H4 (cell line): ENCODE data around the gene FGR. TPM values are rescaled to one million over a fixed set of nuclear protein-coding genes. Genes with fewer than 3 reads are reported as not detected.
"Not testable (repeated sequence)": the region's sequence is repeated elsewhere in the genome, so short reads cannot be mapped to it uniquely, and the experiment has no call there.

ENCODE experiments used
- DNase-seq: peaks from one replicate; pipeline ENCODE4 v3.0.0-alpha.2; 2015; ENCODE audit warnings: low spot score
- total RNA-seq: library from RNA; depleted of rRNA; stranded (reverse); fragments of >200 nt; shearing (Covaris generic); gene quantifications from 2 replicates; pipeline ENCODE4 v1.2.3, GENCODE V29; 2014; rRNA removed

Gene FGR
- not detected in 2 replicates for total RNA-seq

DNA sequence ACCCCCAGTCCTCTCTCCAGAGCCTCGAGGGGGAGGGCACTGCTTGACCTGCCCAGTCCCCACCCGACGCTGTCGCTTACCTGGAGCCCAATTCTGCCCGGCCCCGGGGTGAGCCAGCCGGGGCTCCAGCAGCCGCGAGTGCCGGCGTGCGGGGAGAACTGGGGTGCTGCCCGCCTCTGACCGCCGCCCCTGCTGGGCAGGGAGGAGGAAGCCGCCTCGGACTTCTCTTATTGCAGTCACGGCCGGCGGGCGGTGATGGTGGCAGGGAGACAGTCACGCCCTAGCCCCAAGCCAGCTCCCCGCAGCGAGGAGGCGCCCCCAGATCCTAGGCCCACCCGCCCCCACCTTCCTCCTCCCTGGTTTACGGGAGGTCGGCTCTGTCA, at the start of gene FGR:
FGR (minus strand) TSS at position 201 of the 383 bp plus-strand sequence. CDS start 11,269 bp downstream, outside the sequence.
- DNase-seq: no peak

DNA sequence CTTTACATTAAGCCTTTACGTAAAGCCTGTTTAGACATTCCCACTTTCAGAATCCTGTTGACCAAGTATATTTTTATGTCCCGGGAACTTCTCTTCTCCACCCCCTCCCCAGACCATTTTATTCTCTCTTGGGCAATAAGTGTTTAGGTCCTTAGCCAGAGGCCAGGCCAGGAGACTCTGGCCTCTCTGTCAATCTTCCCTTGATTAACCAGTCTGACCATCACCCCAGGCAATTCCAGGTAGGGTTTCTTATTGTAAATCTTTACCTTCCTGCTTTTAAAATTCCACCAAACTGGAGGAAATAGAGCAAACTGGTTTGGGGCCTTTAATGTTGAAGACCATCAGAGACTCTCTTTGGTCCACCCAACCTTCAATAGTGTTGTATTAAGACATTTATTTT, 49.2 kb upstream of the FGR start:
- no peak for DNase-seq

GRCh38 chr1:27682351-27682944, 47.5 kb upstream of the FGR start:
- no peak for DNase-seq

DNA sequence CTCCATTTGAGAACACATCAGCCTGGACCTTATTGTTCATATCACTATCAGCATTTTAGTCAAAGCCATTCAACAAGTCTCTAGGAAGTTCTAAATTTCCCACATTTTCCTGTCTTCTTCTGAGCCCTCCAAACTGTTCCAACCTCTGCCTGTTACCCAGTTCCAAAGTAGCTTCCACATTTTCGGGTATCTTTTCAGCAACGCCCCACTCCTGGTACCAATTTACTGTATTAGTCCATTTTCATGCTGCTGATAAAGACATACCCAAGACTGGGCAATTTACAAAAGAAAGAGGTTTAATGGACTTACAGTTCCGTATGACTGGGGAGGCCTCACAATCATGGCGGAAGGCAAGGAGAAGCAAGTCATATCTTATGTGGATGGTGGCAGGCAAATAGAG, 46.6 kb upstream of the FGR start:
- DNase-seq: not testable (repeated sequence)

DNA sequence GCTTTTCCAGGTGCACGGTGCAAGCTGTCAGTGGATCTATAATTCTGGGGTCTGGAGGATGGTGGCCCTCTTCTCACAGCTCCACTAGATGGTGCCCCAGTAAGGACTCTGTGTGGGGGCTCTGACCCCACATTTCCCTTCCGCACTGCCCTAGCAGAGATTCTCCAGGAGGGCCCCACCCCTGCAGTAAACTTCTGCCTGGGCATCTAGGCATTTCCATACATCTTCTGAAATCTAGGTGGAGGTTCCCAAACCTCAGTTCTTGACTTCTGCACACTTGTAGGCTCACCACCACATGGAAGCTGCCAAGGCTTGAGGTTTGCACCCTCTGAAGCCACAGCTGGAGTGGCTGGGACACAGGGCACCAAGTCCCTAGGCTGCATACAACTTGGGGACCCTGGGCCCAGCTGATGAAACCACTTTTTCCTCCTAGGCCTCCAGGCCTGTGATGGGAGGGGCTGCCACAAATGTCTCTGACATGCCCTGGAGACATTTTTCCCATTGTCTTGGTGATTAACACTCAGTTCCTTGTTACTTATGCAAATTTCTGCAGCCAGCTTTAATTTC, 45.3 kb upstream of the FGR start:
- DNase-seq: not testable (repeated sequence)

- DNase-seq: no peak
These were observed 43.8 kb upstream of the FGR start for GRCh38 chr1:27678747-27679146.

GRCh38 chr1:27676410-27676809, 41.4 kb upstream of the FGR start:
- DNase-seq: no peak

- no peak for DNase-seq
These were observed 37.7 kb upstream of the FGR start for GRCh38 chr1:27672750-27673112.

- peak; percentile 97 for DNase-seq
These were observed 37.2 kb upstream of the FGR start, which contains the start of gene IFI6 for GRCh38 chr1:27671964-27672749. Gene IFI6, minus strand, starts transcription at chr1:27672192. Its CDS starts 2,878 bp downstream, at chr1:27669314.

GRCh38 chr1:27669876-27670275, 34.9 kb upstream of the FGR start:
- no peak for DNase-seq

DNA sequence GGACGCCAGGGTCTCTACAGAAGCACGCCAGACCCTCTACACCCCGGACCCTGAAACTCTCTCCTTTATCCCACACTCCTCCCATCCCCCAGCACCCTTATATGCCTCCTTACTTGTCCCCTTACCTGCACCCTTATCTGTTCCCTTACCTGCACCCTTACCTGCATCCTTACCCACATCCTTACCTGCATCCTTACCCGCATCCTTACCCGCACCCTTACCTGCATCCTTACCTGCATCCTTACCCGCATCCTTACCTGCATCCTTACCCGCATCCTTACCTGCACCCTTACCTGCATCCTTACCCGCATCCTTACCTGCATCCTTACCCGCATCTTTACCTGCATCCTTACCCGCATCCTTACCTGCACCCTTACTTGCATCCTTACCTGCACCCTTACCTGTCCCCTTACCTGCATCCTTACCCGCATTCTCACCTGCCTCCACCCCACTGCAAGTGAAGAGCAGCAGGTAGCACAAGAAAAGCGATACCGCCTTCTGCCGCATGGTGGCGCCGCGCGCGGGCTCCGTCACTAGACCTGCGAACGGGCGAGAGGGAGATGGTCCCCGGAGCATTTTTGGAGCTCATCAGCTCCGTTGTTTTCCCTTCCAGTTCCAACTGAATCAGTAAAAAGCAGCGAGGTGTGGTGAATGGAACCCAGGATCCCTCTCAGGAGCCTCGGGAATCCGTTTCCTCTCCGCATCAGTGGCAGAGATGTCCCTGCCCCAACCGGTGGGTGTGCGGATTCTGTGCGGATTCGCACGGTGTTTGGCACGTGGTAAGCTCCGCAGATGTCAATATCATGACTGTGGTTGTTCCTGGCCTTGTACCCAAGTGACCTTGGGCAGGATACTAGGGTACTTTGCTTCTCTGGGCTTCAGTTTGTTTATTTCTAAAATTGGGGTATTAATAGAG, 34.1 kb upstream of the FGR start:
- DNase-seq: no peak

- DNase-seq: no peak
These were observed 33.3 kb upstream of the FGR start for GRCh38 chr1:27668121-27668807.

DNA sequence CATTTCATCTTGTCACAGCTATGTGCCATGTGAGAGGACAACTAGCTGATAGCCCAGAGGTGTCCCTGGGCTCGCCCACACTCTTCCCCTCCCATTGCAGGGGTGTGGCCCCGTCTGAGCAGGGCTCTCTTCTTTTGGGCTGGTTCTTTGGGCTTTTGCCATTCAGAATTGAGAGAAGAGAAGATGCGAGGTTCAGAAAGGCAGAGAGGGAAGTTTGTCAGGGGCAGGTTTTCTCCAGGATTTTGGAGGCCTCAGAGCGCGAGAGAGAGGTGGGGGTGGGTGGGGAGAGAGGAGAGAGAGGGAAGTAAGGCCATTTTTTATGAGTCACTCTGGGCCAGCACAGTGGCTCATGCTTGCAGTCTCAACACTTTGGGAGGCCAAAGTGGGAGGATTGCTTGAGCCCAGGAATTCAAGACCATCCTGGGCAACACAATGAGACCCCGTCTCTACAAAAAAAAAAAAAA, 31.8 kb upstream of the FGR start:
- DNase-seq: no peak

GRCh38 chr1:27666294-27666693, 31.3 kb upstream of the FGR start:
- no peak for DNase-seq

GRCh38 chr1:27665016-27665651, 30.1 kb upstream of the FGR start:
- no peak for DNase-seq

- DNase-seq: no peak
These were observed 29.3 kb upstream of the FGR start for GRCh38 chr1:27664291-27664690.

DNA sequence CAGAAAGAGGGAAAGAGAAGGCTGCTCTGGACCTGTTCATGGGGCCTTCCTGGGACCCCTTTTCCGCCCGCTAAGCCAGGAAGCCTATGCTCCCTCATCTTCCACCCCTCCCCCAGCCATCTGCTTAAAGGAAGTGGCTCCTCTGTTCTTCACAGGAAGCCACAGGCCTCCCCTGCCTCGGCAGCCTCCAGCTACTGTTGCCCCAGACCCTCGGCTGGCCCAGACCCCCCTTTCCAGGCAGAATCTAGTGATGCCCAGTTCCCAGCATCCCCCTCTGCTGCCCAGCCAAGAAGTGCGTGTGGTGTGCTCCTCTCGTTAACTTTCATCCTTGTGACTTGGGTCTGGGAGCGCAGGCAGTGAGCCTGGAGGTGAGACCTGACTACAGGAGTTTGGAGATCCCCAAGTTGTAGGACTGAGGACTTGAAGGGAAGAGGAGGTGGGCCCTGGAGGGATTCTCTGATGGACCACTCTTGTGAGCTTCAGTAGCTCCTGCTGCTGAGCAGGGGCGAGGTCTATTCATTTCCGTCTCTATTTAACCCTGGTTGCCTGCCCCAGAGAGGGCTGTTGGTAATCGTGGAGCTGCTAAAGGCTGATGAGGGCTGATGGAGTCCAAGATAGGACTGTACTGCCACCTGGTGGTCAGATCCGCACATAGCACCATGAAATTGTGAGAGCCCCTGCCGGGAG, 27.9 kb upstream of the FGR start:
- DNase-seq: peak; percentile 70

DNA sequence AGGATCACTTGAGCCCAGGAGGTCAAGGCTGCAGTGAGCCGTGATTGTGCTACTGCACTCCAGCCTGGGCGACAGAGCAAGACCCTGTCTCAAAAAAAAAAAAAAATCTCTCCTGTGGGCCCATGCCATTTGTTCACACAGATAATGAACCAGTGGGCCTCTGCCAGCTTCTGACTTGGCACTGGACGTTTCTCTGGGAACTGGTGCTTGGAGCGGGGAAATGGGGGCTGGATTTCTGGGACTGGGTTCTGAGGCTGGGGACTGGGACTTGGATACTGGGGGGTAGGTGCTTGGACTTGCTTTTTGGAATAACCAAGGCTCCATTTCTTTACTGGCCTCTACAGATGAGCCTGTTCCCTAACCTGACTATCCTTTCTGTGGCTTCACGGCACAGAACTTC, 27.3 kb upstream of the FGR start:
- no peak for DNase-seq

DNA sequence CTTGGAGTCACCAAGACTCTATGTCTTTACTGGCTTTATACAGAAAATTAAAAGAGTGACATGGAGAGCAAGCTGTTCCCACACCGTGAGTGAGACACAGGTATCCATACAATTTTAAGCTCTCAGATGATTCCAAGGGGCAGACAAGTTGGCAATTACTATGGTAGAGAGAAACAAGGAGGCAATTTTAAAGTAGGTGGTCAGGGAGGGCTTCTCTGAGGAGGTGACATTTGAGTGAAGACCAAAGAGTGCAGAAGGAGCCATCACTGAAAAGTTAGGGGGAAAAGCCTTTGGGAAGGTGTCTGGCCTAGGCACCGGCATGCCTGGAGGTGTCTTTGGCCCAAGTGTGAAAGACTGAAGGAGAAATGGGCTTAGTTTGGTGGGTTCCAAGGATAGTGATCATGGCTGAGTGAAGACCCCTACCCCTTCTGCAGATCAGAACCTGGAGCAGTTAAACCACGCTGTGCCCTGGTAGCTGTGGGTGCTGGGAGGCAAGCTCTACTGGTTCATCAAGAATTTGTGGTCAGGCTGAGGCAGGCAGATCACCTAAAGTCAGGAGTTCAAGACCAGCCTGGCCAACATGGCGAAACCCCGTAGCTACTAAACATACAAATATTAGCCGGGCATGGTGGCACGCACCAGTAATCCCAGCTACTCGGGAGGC, 26.6 kb upstream of the FGR start:
- no peak for DNase-seq
